GM12878 (cell line): ENCODE measurements around the gene PDGFB.

Source experiments
- CREB1 ChIP-seq: IDR thresholded peaks from 2 replicates; pipeline ENCODE4 v1.6.1; 2012; ENCODE audit warnings: low read depth, mild to moderate bottlenecking, inconsistent platforms
- EP300 ChIP-seq, 2 experiments: fragments of 150-350 bp in 1 of 2; IDR thresholded peaks; 2 replicates each; pipeline ENCODE4 v1.6.1; 2011 to 2012; ENCODE audit warnings: low read depth in 2 of 2, low read length in 2 of 2, borderline replicate concordance in 1 of 2, improper control_type of control experiment in 1 of 2, inconsistent platforms in 1 of 2; ENCODE audit not compliant: control insufficient read depth in 1 of 2
- IRF5 ChIP-seq: fragments of 450-650 bp; IDR thresholded peaks from 2 replicates; pipeline ENCODE4 v1.6.1; 2017; ENCODE audit warnings: borderline replicate concordance
- MYC ChIP-seq: IDR thresholded peaks from 2 replicates; pipeline ENCODE4 v1.6.1; 2011; ENCODE audit warnings: mild to moderate bottlenecking, low read length, moderate library complexity, inconsistent platforms; ENCODE audit not compliant: insufficient read depth, insufficient replicate concordance, insufficient read length, severe bottlenecking
- TAF1 ChIP-seq: IDR thresholded peaks from 2 replicates; pipeline ENCODE4 v1.6.1; 2011; ENCODE audit warnings: mild to moderate bottlenecking, low read depth, low read length, borderline replicate concordance
- TCF3 ChIP-seq: IDR thresholded peaks from 2 replicates; pipeline ENCODE4 v1.6.1; 2012; ENCODE audit warnings: low read depth, mild to moderate bottlenecking, low read length, borderline replicate concordance; ENCODE audit not compliant: insufficient read depth
- TF ChIP-seq, protein P1 (sequence below), 3 experiments: IDR thresholded peaks in 2 of 3; conservative IDR thresholded peaks in 1 of 3; 2 replicates each; pipeline ENCODE4 v1.5.1; 2011; ENCODE audit warnings: low read depth in 3 of 3, low read length in 3 of 3, mild to moderate bottlenecking in 3 of 3, control low read depth in 2 of 3, moderate library complexity in 2 of 3, inconsistent platforms in 1 of 3, mixed read lengths in 1 of 3; ENCODE audit not compliant: control insufficient read depth in 2 of 3, insufficient read depth in 1 of 3; ENCODE audit errors: extremely low read depth in 1 of 3

DNA sequence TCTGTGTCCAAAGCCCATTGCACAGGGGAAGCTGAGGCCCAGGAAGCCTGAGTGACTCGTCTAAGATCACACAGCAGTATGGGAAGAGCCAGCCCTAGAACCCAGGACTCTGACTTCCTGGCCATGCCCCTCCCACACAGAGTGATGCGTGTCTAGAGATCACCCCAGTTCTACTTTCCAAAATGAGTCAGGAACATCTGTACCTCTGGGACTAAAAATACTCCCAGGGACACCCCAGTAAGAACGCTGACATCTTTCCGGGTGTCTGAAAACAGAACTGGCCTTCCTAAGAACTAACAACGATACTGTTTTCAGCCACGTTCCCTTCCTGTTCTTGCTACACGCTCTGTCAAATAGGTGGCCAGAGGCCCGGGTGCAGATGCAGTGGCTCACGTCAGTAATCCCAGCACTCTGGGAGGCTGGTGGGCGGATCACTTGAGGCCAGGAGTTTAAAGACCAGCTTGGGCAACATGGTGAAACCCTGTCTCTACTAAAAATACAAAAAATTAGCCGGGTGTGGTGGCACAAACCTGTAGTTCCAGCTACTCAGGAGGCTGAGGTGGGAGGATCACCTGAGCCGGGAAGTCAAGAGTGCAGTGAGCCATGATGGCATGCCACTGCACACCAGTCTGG, 21.7 kb upstream of the PDGFB start:
- TF ChIP-seq, protein P1, sequence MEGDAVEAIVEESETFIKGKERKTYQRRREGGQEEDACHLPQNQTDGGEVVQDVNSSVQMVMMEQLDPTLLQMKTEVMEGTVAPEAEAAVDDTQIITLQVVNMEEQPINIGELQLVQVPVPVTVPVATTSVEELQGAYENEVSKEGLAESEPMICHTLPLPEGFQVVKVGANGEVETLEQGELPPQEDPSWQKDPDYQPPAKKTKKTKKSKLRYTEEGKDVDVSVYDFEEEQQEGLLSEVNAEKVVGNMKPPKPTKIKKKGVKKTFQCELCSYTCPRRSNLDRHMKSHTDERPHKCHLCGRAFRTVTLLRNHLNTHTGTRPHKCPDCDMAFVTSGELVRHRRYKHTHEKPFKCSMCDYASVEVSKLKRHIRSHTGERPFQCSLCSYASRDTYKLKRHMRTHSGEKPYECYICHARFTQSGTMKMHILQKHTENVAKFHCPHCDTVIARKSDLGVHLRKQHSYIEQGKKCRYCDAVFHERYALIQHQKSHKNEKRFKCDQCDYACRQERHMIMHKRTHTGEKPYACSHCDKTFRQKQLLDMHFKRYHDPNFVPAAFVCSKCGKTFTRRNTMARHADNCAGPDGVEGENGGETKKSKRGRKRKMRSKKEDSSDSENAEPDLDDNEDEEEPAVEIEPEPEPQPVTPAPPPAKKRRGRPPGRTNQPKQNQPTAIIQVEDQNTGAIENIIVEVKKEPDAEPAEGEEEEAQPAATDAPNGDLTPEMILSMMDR (IDR thresholded peaks at IDR 0.05 in 2 of 3, conservative IDR thresholded peaks at IDR 0.05 in 1 of 3; ENCODE audit: control insufficient read depth in 2 of 3, extremely low read depth in 1 of 3, insufficient read depth in 1 of 3, low read depth in 3 of 3, low read length in 3 of 3) = no peak
- peak; percentile 76 to 82 for TF ChIP-seq EP300 (IDR thresholded peaks at IDR 0.05; ENCODE audit: borderline replicate concordance in 1 of 2, control insufficient read depth in 1 of 2, low read depth in 2 of 2, low read length in 2 of 2)
- no peak for TF ChIP-seq TAF1
- peak; percentile 88; the same call in 1 of the 2 replicates for TF ChIP-seq TCF3
- peak; percentile 90 for TF ChIP-seq CREB1
- TF ChIP-seq MYC = no peak
- no peak for TF ChIP-seq IRF5
